ENCODE data around the gene NRXN3.

Gene NRXN3

DNA sequence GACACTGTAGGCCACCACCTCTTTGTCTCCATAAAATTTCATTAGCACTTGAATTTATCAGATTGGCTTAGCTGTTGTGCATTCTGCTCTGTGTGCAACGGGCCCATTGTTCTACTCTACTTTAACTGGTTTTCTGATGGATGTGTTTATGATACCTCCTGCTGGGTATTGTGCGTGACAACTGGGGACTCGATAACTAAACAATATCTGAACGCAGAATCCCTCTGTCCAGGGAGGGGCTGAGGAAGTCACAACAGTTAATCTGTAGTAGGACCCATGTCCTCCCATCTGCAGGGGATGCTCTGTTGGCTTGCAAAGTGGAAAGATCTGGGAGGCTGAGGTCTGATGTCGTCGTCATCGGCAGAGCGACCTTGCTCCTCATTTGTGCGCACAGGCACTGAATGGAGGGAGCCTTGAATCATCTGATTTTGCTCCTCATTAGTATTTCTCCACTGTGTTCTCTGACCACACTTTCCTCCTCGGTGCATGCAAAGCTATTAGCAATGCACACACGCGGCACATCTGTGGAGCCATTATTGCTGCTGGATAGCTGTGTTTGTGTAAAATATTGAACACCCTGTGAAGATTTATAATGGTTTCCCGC, 422.5 kb downstream of the NRXN3 start:
- DNase-seq = peak in 8 of 42 donors; percentile 3 to 46 (median 20)
- intact Hi-C loops (cut with DNase I) = loop anchor here (10.0 kb wide), 1 partner anchor 728 kb away; no protein-coding TSS in a partner anchor

DNA sequence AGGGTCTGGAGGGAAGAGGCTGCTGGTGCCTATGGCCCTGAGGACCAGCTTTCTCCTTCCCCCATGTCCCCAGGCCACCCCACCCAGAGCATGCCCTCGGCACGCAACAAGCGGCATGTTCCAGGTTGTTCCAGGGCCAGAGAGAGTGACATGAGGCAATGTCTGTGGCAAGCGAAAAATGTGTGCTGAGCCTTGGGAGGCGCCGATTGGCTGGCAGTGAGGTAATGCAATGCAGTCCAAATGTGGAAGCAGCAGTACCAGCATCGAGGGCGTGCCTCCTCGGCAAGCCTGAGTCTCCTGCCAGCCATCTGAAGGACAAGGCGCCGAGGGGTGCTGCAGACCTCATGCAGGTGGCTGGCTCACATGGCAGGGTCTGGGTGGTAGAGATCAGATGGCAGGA, 423.8 kb downstream of the NRXN3 start:
- intact Hi-C loops (cut with DNase I) = loop anchor here (10.0 kb wide), 1 partner anchor 729 kb away; no protein-coding TSS in a partner anchor

DNA sequence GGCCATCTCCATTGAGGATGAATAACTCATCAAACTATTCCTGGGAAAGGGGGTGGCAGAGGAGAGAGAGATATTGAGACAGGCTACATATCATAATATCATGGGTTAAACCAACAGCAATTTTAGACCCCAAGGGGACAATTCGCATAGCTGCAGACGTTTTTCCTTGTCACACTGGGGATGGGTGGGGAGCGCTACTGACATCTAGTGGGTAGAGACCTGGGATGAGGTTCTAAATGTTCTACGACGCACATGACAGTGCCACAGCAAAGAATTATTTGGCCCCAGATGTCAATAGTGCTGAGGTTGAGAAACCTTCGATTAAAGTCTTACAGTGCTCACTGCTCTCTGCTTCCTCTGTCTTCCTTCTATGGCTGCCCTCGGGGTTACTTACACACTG, 425.6 kb downstream of the NRXN3 start:
- DNase-seq = peak in 30 of 42 donors; percentile 8 to 61 (median 30)
- intact Hi-C loops (cut with DNase I) = loop anchor here (10.0 kb wide), 1 partner anchor 731 kb away; no protein-coding TSS in a partner anchor

More for the DNA sequence above, 423.8 kb downstream of the NRXN3 start:
- DNase-seq = peak; percentile 19 to 91 (median 71)

DNA sequence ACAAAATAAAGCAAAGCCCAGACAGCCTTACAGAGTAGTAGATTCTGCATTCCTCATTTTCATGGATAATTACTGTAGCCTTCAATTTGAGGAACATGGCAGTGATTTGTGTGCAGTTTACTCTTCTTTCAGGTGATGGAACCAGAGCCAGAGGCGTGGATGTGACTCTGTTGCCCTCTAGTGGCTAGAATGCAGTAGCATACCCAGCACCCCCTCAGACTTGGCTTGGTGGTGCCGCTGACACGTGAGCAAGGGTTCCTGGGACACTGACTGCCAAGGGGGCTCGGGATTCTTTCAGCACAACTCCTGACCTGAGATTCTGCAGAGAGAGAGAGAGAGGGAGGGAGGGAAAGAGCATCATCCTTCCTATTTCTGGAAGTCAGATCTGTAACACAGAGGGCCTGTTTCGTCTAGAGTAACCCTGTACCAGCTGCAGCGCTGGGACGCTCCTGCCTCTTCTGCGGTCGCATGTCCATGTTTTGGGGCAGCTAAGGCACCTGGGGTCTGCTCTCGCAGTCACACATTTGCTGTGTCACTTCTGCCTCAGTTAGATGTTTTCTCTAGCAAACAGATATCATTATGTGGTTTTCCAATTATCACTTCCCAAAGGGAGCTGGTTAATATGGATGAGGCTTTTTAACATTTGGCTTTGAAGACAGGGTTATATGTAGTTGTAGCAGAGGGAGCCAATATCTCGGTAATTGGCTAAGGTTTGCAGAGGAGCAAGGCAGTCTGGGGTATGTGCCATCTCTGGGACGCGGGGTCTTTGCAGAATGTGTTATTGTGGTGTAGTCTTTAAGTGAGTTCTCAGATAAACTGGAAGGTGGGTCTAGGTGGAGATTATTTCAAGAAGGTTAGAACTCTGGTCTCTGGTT, 428.1 kb downstream of the NRXN3 start:
- peak; percentile 47 to 86 (median 69) for DNase-seq
- intact Hi-C loops (cut with DNase I) = loop anchor here (10.0 kb wide), 1 partner anchor 733 kb away; no protein-coding TSS in a partner anchor

DNA sequence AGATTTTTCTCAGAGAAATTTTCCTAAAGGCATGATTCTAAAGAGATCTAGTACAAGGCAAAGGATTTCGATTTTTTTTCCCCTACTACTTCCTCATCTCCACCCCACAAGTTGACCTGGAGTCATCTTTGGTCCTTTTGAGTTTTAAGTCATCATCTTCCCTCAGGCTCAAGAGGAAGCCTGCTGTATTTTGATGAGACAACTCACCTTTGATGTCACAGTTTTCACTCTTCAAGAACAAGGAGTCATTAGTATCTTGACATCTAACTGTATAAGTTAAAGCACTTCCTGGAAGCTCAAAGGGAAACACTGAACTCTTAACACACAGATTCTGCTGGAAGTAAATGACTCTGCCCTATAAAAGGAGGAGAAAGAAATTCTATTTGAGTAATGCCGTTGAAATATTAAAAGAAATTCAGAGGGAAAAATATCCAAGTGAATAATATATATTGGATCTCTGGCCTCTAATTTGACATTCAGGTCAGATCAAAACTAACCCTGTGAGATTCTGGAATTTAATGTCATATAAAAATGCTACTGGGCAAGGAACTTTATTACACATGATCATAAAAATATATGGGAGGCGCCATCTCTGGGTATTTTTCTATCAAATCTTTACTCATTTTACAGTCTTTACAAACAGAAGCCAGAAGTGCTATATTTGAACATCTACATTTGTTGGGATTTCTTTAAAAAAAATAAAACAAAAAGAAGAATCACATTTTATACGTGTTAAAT, 435.0 kb downstream of the NRXN3 start:
- intact Hi-C loops (cut with DNase I) = no loop called here
- no peak for DNase-seq

DNA sequence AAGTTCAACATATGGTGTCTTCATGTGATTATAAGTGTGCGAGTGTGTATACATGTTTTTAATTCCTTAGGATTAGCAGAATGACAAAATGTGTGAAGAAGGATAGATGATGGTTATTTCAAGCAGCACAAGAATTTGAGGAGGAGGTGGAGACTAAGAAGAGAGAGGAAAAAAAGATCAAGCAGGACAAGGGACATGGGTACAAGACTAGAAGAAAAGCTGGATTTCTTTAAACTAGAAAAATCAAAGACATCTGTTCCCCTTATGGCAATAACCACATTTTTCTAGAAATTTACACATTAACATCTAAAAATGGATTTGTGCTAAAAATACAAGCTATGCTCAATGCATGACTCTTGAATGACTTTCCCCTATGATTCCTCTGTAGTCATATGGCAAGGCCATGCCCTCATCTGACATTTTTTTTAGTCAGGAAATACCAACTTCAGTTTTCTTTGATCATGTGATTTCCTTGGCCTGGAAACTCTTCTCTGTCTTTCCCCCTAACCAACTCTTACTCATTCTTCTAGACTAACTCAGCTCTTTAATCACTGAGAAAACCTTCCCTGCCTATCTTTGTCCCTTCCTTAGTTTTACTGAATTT, 435.8 kb downstream of the NRXN3 start:
- DNase-seq = no peak
- intact Hi-C loops (cut with DNase I) = no loop called here

DNA sequence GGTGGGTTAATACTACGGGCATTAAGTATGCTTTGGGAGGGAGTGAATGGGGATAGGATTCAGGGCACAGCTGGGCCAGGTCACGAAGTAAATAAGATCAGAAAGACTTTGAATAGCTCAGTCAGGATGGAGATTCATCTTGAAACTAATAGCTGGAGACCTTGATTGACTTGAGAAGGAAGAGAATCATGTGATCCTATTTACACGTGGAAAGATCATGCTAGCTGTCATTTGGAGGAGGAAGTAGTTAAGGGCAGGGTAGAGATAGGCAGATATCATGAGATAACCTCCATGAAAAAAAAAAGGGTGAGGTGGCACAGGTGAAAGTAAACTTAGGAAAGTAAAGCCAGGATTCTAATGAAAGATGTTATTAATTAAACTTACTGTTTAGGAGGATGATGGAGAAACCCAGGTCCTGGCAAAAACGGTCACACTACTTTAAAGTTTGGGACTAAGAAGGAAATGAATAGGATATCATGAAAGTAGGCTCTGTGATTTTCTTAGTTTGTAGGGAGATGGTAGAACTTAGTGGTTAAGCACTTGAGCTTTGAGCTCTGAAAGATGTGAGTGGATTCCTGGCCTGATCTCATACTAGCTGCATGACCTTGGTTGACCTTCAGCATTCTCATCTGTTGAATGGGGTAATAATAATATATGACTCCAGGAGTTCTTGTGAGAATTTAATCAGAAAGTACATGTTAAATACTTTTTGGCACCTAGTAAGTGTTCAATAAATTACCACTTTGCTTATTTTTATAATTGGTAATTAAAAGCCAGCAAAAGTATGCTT, 439.0 kb downstream of the NRXN3 start:
- intact Hi-C loops (cut with DNase I) = no loop called here
- no peak for DNase-seq

DNA sequence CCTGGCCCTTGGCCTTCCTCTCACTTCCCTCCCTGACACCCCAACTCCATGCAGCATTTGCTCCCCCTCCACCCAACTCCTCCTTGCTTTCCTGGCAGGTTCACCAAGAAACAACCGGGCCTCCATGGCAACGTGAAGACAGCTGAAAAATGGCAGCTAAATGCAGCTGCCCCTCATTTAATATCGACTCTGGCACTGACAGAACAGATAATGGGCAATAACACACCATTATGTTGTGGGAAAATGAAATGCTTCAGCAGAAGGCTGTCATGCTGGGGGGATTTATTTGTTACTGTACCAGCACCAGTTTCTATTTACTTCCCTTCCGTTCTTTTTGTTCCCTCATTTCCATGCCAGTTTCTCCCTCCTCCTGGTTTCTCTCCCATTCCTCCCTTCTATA, 440.8 kb downstream of the NRXN3 start:
- DNase-seq = no peak
- intact Hi-C loops (cut with DNase I) = no loop called here

DNA sequence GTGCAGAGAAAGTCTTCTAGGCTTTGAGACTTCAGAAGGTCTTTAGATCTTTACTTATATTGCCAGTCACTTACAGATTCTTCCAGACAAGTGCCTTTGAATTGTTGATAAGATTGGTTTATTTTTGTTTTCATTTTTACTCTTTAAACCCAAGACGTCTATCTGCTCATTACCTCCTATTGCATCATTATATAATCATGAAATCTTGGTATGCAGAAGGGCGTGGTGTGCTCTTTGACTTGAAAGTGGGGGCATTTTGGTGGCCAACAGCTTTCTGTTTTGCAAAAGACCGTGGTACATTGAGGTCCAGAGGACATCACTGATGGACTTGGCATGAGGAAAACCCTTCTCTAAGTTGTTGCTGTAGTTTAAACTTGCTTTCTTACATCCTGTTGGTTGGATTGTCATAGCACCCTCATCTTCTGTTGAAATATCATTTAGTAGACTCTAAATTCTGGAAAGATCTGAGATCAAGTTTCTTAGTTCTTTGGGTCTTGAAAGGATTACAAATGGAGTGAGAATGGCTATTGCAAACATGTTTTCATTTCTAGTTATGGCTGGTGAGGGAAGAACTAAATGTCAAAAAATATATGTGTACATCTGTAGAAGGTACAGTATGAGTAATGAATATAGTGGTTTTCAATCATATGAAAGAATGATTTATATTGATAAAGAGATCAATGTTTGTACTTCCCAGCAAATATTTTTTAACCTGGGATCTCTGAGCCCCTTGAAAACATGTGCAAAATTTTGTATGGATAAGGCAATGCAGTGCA, 441.8 kb downstream of the NRXN3 start:
- DNase-seq = no peak
- intact Hi-C loops (cut with DNase I) = no loop called here

DNA sequence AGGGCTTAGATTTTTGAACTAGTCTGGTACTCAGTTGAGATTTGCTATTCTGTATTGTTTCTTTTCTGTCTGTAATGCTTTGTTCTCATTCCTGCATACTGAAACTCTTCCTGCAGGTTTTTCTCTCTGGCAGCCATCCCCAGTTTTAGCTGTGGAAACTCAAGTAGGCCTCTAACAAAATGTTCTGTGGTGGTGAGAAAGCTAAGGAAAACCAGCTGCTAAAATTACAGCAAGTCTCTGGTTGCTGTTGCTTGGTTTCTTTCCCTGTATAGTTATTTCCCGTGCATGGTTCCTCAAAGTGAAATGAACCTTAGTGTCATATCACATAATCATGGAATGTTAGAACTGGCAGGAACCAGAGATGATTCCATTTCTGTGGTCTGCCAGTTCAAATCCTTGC, 442.5 kb downstream of the NRXN3 start:
- DNase-seq = no peak
- intact Hi-C loops (cut with DNase I) = no loop called here

DNA sequence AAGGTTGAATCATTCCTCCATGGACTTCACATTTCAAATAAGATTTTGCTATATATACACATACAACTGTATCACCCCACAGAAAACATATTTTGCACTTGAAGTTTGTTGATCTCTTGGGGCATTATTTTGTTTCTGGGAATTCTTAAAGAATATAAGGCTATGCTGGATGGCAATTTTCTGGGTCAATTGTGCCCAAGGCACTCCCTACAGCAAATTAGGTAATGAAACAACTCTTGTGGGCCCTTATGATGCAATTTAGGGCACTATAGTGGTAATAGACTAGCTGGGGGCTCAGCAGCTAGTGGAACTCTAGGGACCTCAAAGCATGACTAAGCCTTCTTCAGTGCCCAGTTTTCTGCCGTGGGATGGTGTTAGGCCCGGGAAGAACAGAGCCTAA, 444.4 kb downstream of the NRXN3 start:
- intact Hi-C loops (cut with DNase I) = no loop called here
- no peak for DNase-seq

DNA sequence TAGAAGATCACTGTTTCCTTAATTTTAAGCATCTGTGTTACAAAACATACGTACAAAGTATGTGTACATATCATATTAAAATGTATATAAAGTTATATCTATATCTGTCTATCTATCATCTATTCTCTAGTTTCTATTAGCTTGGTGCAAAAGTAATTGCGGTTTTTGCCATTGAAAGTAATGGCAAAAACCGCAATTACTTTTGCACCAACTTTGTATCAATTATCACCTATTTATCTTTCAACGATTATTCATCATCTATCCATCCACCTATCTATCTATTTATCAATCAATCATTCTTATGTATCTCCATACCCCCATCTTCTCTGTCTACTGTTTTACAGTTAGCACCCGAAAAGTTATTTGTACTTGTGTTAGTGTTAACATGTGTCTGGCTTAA, 447.6 kb downstream of the NRXN3 start:
- intact Hi-C loops (cut with DNase I) = no loop called here

DNA sequence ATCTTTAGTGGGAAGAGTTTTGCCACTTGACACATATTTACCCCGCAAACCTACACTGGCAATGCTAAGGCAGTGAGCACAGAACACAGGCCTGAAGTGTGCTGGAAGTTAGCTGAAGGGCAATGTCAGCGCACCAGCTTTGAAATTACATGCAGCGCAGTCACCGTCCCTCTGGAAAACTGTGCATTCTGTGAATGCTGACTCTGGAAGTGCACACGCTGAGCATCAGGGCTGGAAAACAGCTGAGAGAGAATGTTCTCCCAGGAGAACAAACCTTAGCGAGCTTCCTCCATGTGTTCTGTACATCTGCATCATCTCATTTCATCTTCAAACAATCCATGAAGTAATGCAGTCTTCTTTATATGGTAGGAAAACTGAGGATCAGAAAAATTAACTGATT, 448.2 kb downstream of the NRXN3 start:
- intact Hi-C loops (cut with DNase I) = no loop called here
- DNase-seq = no peak

More for the DNA sequence above, 447.6 kb downstream of the NRXN3 start:
- no peak for DNase-seq

DNA sequence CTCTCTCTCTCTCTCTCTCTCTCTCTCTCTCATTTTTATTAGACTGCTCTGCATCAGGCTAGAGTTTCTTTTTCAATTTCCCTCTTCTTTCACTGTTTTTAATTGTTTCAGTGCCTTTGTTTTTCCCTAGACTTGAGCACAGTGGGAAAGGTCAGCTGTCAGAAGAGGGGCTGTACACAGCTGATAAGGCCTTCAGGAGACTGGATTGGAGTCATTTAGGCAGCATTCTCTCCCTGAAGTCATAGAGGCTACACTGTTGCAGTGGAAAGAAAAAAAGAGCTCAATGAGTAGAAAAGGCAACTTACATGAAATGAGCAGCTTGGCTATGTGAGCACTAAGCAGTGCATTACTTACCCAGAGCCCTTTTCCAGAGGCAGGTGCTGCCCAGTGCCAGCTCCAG, 456.9 kb downstream of the NRXN3 start:
- DNase-seq = no peak
- intact Hi-C loops (cut with DNase I) = no loop called here

DNA sequence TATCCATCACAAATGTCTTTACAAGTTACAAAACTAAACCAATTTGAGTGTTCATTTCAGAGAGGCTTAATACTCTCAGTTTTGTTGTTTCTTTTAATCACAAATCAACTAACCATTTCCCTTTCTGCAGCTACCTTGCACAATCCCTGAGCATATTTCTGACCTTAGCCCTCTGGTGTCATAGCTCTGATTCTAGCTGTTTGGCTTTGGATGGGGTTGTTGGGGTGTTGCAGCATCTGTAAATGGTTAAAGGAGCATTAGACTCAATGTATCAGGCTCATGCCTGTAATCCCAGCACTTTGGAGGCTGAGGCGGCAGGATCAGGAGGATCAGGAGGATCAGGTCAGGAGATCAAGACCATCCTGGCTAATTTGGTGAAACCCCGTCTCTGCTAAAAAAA, 461.4 kb downstream of the NRXN3 start:
- intact Hi-C loops (cut with DNase I) = no loop called here
- no peak for DNase-seq

DNA sequence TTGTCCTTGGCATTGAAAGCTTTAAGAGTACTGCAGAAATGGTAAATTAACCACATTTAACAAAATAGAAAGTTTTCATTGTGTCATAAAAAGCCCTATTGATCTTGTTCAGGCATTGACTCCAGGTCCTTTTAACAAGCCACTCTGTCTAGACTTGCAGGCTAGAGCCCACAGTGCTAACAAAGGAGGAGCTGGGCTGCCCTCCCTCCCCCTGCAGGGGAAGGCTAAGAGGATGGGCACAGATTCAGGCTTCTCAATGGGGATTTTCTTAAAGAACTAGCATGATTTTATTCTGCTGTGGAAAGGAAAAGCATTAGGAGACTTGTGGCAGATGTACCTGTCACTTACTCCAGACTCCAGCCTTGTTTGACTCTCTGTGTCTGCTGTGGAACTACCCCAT, 463.6 kb downstream of the NRXN3 start:
- intact Hi-C loops (cut with DNase I) = no loop called here
- peak in 10 of 42 donors; percentile 8 to 46 (median 16) for DNase-seq

DNA sequence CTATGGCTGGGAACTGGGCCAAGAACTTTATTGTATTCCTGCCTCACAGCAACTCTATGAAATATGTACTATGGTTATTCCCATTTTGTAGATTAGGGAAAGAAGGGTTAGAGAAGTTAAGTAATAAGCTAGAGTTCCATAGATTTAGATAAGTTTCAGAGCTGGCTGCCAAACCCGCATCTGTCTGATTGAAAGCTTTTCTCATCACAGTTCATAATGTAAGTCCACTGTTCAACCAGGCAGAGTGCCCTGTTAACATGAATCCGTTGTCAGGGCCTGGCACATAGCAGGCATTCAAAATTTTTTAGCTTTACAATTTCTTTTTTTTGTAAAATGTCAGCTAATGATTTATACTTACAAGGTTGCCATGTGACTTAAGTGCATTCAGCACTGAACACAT, 467.3 kb downstream of the NRXN3 start:
- intact Hi-C loops (cut with DNase I) = no loop called here
- no peak for DNase-seq

Measured in head of caudate nucleus (tissue), 42 donors.